Neural crest cell (in vitro differentiated cells): Measurements from ENCODE around the gene PCBP4. TPM values are rescaled to one million over a fixed set of nuclear protein-coding genes. Genes with fewer than 3 reads are reported as not detected.

ENCODE experiments used
- DNase-seq: peaks from one replicate; pipeline ENCODE4 v3.0.0; 2021; ENCODE audit warnings: low read depth, mixed read lengths, low spot score
- H3K27ac Mint-ChIP-seq: one replicate; pipeline ENCODE4 v1.8.0; 2021; ENCODE audit warnings: mild to moderate bottlenecking, mixed read lengths; ENCODE audit not compliant: unreplicated experiment
- H3K27me3 Mint-ChIP-seq: 2 replicates; pipeline ENCODE4 v1.8.0; 2021; ENCODE audit warnings: low read depth, mild to moderate bottlenecking, mixed read lengths
- H3K36me3 Mint-ChIP-seq: 2 replicates; pipeline ENCODE4 v1.8.0; 2021; ENCODE audit warnings: low read depth, mild to moderate bottlenecking, mixed read lengths
- H3K4me1 Mint-ChIP-seq: 2 replicates; pipeline ENCODE4 v1.8.0; 2021; ENCODE audit warnings: mixed read lengths
- H3K4me3 Mint-ChIP-seq: one replicate; pipeline ENCODE4 v1.8.0; 2021; ENCODE audit warnings: mild to moderate bottlenecking, mixed read lengths
- H3K9me3 Mint-ChIP-seq: 2 replicates; pipeline ENCODE4 v1.8.0; 2021; ENCODE audit warnings: mixed read lengths
- total RNA-seq: library from RNA; stranded (reverse); gene quantifications from 2 replicates; pipeline ENCODE4 v1.2.1, GENCODE V29; 2021
- TF ChIP-seq, protein P1 (sequence below): fragments of 200-600 bp; sonication (generic); conservative IDR thresholded peaks from 2 replicates; pipeline ENCODE4 v1.5.0; 2021; ENCODE audit warnings: antibody characterized with exemption, mild to moderate bottlenecking

PCBP4 gene
- total RNA-seq, 1 donor from 2014 or later = 235 TPM

DNA sequence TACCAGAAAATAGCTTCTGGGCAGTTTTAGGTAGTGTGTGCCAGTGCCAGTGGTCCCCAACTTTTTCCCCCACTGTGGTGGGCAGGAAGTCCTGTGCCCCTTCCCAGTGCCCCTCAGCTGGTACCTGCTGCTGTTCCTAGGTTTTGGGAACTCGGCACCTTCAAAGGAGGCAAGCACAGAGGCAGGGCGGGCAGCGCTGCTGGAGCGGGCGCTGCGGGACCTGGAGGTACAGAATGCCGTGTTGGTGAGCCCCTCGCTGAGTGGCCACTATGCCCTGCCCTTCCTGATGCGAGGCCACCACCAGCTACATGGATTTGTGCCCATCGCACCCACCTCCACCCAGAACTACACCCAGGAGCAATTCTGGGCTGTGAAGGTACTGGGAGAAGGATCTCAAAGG, 13.0 kb upstream of the PCBP4 start:
- H3K27ac Mint-ChIP-seq = no peak overlapping the region
- DNase-seq = no peak
- no peak overlapping the region for H3K4me3 Mint-ChIP-seq
- no peaks in the 10 kb centered on the region for H3K27me3 Mint-ChIP-seq
- no peaks in the 10 kb centered on the region for H3K36me3 Mint-ChIP-seq
- peaks cover 37% of the 10 kb centered on the region for H3K4me1 Mint-ChIP-seq
- no peaks in the 10 kb centered on the region for H3K9me3 Mint-ChIP-seq
- TF ChIP-seq, protein P1, sequence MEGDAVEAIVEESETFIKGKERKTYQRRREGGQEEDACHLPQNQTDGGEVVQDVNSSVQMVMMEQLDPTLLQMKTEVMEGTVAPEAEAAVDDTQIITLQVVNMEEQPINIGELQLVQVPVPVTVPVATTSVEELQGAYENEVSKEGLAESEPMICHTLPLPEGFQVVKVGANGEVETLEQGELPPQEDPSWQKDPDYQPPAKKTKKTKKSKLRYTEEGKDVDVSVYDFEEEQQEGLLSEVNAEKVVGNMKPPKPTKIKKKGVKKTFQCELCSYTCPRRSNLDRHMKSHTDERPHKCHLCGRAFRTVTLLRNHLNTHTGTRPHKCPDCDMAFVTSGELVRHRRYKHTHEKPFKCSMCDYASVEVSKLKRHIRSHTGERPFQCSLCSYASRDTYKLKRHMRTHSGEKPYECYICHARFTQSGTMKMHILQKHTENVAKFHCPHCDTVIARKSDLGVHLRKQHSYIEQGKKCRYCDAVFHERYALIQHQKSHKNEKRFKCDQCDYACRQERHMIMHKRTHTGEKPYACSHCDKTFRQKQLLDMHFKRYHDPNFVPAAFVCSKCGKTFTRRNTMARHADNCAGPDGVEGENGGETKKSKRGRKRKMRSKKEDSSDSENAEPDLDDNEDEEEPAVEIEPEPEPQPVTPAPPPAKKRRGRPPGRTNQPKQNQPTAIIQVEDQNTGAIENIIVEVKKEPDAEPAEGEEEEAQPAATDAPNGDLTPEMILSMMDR = no peak

DNA sequence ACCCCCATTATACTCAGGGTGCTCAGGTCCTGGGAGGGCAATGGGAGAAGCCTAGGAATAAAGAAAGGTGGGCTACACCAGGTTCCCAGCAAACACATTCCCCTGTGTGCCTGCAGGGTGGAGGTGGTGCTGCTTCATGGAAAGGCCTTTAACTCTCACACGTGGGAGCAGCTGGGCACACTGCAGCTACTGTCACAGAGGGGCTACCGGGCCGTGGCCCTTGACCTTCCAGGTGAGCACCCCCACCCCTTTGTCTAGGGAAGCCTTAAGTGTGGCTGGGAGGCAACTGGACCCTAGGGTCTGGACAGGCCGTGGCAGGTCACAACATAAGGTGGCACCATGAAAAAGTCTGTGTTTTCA, 10.9 kb upstream of the PCBP4 start:
- no peaks in the 10 kb centered on the region for H3K9me3 Mint-ChIP-seq
- no peak for DNase-seq
- peak overlapping the region; percentile 12 for H3K4me3 Mint-ChIP-seq
- H3K27ac Mint-ChIP-seq = no peak overlapping the region
- peaks cover 41% of the 10 kb centered on the region for H3K4me1 Mint-ChIP-seq
- no peaks in the 10 kb centered on the region for H3K36me3 Mint-ChIP-seq
- TF ChIP-seq, protein P1 = no peak
- no peaks in the 10 kb centered on the region for H3K27me3 Mint-ChIP-seq

DNA sequence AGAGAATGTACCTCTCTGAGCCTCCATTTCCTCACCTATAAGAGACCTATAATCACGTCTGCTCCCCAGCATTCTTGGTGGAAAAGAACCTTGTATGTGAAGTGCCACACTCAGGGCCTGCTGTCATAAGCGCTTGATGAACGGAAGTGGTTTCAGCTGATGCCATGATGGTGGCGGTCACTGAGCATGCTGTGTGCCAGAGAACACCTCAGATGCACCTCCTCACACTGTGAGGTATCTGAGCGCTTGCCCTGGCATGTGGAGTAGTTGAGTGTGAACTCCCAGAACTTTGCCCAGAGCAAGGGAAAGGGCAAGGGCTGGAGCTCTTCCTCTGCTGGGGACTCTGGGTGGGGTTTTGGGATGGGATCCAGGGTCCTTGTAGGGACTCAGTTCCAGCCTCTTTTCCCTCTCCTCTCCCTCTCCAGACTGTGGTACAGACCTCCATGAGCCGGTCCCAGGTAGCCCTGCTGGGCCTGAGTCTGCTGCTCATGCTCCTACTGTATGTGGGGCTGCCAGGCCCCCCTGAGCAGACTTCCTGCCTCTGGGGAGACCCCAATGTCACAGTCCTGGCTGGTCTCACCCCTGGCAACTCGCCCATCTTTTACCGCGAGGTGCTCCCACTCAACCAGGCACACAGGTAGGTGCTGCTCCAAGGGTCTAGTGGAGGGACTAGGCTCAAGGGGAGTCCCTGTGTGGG, 10.3 kb upstream of the PCBP4 start:
- H3K9me3 Mint-ChIP-seq = no peaks in the 10 kb centered on the region
- peaks cover 38% of the 10 kb centered on the region for H3K4me1 Mint-ChIP-seq
- TF ChIP-seq, protein P1 = no peak
- peak overlapping the region; percentile 86 for H3K4me3 Mint-ChIP-seq
- no peaks in the 10 kb centered on the region for H3K36me3 Mint-ChIP-seq
- H3K27me3 Mint-ChIP-seq = no peaks in the 10 kb centered on the region
- no peak overlapping the region for H3K27ac Mint-ChIP-seq
- DNase-seq = no peak

DNA sequence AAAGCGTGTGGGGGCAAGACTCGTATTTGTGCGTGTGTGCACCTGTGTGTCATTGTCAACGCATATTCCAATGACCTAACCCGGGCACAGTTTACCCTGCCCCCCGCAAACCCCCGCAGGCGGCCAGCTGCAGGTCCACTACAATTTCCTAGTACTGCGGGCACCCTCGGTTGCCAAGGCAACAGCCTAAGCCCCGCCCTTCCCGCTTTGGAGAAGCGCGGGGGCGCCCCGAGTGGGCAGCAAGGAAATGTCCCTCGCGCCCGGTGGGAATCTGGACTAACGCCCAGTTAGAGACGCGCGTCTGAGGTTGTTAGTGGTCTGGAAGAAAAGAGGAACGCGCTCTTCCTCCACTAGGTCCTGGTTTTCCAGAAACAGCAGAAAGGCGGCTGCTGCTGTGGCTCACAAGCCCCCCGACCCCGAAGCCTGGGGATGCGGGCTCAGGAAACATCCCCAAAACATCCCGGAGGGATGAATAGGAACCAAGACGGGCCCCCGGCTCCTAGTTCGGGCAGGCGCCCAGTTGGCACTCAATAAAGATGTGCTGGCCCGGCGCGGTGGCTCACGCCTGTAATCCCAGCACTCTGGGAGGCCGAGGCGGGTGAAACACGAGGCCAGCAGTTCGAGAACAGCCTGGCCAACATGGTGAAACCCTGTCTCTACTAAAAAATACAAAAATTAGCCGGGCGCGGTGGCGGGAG, 8.7 kb upstream of the PCBP4 start:
- no peaks in the 10 kb centered on the region for H3K9me3 Mint-ChIP-seq
- DNase-seq = peak; percentile 66

DNA sequence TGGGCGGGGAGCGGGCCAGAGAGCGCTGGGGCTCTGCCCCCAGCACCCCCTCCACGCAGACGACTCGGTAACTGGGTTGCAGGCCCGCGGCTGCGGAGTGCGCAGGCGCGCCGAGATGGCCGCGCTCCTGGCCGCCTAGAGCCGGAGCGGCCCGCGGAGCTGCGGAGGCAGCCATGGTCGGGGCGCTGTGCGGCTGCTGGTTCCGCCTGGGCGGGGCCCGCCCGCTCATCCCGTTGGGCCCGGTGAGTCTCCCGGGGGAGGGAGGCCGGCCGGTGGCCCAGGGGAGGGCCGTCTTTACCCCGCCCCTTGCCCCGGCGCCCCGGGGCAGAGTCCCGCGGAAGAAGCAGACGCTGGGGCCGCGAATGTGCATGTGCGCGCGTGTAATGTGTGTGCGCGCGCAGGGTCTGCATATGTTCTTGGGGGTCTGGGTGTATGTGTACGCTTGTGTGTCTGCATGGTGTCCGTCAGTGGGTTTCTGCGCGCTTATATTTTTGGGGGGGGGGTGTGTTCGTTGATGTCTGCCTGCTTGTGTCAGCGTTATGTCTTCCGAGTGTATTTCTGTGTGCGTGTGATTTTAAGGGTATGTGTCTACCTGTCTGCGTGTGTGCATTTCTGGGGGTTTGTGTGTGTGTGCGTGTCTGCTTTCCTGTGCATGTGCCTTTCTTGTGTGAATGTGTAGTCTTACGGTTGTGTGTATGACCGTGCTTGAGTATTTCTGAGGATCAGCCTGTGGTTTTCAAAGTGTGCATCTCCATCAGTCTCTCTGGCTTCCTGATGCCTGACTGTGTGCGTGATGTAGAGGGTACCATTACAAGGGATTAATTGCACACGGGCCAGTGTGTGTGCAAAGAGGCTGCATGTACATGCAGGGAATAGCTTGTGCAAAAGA, 8.0 kb upstream of the PCBP4 start, which contains the start of gene ABHD14A:
Gene ABHD14A (plus strand): TSS at position 102 of the 889 bp plus-strand sequence. CDS start 72 bp downstream, at position 174.
- TF ChIP-seq, protein P1 = no peak
- no peaks in the 10 kb centered on the region for H3K9me3 Mint-ChIP-seq
- no peaks in the 10 kb centered on the region for H3K36me3 Mint-ChIP-seq
- no peaks in the 10 kb centered on the region for H3K27me3 Mint-ChIP-seq
- peak within 1 kb of the TSS; percentile 90 for H3K4me3 Mint-ChIP-seq
- peak within 1 kb of the TSS; percentile 67 for H3K27ac Mint-ChIP-seq
- DNase-seq = no peak
- peaks cover 27% of the 10 kb centered on the region for H3K4me1 Mint-ChIP-seq

More for the DNA sequence above, 8.7 kb upstream of the PCBP4 start:
- no peak overlapping the region for H3K27ac Mint-ChIP-seq
- no peaks in the 10 kb centered on the region for H3K27me3 Mint-ChIP-seq
- H3K4me1 Mint-ChIP-seq = peaks cover 27% of the 10 kb centered on the region
- no peaks in the 10 kb centered on the region for H3K36me3 Mint-ChIP-seq
- TF ChIP-seq, protein P1 = peak; percentile 19
- peak overlapping the region; percentile 86 for H3K4me3 Mint-ChIP-seq
